ENCODE results near the gene PSMD1.
"Not testable (repeated sequence)": the region's sequence is repeated elsewhere in the genome, so short reads cannot be mapped to it uniquely, and the experiment has no call there.

The PSMD1 gene

DNA sequence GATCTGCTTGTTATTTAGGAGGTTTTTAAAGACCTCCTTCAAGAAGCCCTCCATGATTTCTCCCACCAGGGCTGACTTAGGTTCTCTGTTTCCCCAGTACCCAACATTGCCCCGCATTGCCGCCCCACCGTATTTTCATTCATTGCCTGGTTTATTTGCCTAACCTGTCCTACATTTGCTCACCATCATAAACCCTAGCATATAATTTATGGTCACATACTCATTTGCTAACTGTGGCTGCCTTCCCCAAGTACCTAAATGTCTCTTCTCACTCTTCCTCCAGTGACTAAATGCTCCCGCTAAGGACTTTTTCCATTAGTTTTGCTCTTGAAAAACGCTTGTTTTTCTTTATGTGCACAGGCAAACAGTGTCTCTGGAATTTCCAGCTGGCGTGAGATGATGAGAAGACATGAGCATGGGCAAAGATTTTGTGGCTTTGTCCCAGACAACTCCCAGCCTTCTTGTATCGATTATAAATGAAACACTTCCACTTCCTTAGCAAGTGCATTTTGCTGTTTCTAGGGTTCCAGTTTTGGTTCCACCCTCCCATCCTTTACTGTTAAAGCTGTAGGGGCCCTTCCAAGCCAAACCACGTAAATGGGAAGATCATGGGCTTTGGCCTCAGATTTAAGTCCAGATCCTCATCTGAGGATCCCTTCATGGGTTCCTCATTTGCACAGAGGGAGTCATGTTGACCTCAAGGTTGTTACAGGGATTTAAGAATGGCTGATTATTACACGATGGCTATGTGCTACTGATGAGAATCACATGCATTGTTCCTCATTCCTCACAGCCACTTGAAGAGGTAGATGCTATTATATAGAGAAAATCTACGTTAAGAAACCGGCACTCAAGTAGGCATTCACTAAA, 120.7 kb downstream of the PSMD1 start:
- no peak overlapping the region for H3K4me3 ChIP-seq (ENCODE audit: low read length)
- no peak for DNase-seq (ENCODE audit: low read depth)
- TF ChIP-seq, protein P1, sequence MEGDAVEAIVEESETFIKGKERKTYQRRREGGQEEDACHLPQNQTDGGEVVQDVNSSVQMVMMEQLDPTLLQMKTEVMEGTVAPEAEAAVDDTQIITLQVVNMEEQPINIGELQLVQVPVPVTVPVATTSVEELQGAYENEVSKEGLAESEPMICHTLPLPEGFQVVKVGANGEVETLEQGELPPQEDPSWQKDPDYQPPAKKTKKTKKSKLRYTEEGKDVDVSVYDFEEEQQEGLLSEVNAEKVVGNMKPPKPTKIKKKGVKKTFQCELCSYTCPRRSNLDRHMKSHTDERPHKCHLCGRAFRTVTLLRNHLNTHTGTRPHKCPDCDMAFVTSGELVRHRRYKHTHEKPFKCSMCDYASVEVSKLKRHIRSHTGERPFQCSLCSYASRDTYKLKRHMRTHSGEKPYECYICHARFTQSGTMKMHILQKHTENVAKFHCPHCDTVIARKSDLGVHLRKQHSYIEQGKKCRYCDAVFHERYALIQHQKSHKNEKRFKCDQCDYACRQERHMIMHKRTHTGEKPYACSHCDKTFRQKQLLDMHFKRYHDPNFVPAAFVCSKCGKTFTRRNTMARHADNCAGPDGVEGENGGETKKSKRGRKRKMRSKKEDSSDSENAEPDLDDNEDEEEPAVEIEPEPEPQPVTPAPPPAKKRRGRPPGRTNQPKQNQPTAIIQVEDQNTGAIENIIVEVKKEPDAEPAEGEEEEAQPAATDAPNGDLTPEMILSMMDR (conservative IDR thresholded peaks at IDR 0.05; ENCODE audit: low read depth, low read length) = no peak

DNA sequence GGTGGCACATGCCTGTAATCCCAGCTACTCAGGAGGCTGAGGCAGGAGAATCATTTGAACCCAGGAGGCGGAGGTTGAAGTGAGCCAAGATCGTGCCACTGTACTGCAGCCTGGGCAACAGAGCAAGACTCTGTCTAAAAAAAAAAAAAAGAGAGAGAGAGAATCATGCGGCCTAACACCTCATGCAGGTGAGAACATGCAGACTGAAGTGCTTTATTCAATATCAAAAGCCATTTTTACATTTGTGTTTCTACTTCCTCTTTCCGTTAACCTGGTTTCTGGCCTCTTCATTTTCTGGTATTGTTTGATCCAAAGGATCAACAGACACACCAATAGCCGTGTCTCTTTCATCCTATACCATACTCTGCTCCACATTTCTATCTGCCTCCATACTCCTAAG, 122.1 kb downstream of the PSMD1 start:
- H3K4me3 ChIP-seq (ENCODE audit: low read length); DNase-seq (ENCODE audit: low read depth): not testable (repeated sequence)

DNA sequence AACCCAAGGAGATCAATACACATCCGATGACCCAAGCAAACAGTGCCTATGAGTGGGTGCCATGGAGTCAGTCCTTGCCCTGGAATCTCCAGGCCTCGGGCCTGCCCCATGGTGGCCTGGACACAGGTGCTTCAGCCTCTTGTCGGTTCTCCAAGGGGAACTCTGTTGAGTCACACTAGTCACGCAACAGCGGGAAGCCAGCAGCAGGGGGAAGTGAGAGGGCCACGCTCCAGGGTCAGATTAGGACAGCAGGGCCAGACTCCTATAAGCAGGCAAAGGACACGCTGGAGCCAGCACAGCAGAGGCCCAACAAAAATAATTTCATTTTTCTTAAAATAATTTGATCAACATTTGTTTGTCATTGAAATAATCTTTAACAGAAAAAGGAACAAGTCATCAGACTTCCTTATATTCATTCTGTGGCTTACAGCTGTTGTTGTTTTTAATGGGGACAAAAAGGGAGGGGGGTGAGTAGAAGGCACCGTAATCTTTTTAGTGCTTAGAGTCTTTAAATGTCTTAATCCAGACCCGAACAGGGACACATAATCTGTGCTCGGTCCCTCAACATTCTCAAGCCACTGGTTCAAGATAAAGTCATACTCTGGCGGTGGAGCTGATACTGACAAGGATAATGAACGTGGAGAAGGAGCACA, 125.3 kb downstream of the PSMD1 start:
- TF ChIP-seq, protein P1 (conservative IDR thresholded peaks at IDR 0.05; ENCODE audit: low read depth, low read length) = no peak
- no peak for DNase-seq (ENCODE audit: low read depth)
- no peak overlapping the region for H3K4me3 ChIP-seq (ENCODE audit: low read length)

DNA sequence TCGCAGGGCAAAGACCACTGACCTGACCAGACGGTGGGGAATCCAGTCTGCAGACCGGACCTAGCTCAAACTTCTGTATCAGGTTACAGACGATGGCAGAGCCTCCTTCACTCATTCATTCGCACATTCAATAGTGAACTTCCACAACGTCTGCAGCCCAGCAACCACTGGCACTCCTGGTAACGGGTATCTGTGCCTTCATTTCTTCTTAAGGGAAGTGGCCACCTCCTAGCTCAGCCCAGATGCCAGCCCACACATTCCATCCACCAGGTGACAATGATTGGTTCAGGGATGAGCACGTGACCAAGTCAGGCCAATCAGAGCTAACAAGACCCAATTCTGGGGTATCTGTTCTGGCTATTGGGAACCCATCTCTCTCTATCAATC, 125.8 kb downstream of the PSMD1 start:
- H3K4me3 ChIP-seq (ENCODE audit: low read length) = no peak overlapping the region
- no peak for DNase-seq (ENCODE audit: low read depth)
- TF ChIP-seq, protein P1 (conservative IDR thresholded peaks at IDR 0.05; ENCODE audit: low read depth, low read length) = no peak

DNA sequence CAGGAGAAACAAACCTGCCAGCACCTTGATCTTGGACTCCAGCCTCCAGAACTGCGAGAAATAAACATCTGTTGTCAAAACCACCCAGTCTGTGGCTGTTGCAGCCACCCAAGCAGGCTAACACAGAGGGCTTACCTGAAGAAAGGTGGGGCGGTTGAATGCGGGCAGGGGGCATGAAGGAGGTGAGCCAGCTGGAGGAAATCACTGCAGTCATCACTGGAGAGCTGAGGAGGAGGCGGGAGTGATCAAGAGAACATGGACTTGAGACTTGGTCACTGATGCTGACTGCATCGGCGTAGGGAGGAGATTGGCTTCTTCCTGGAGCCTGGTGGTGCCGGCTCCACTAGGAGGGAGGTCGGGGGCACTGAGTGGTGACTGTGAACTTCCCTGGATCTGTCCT, 127.2 kb downstream of the PSMD1 start:
- no peak overlapping the region for H3K4me3 ChIP-seq (ENCODE audit: low read length)
- no peak for DNase-seq (ENCODE audit: low read depth)
- TF ChIP-seq, protein P1 (conservative IDR thresholded peaks at IDR 0.05; ENCODE audit: low read depth, low read length) = no peak

DNA sequence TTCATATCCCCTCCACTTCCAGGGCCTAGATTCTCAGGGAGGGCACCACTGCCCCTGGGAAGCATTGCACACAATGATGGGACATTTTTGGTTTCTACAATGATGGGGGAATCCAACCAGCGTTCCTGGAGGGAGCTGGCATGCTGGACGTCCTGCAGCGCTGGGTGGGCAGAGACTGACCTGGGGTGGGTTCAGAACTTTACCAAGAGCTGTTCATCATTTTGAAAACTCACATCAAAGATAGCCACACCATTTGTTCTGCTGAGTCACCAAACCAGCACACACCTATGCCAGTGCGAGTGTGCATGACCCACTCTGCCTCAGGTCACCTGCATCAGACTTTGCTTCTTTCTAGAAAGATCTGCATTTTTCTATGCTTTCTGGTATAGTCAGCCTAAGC, 127.7 kb downstream of the PSMD1 start:
- H3K4me3 ChIP-seq (ENCODE audit: low read length) = no peak overlapping the region
- TF ChIP-seq, protein P1 (conservative IDR thresholded peaks at IDR 0.05; ENCODE audit: low read depth, low read length) = no peak
- no peak for DNase-seq (ENCODE audit: low read depth)

DNA sequence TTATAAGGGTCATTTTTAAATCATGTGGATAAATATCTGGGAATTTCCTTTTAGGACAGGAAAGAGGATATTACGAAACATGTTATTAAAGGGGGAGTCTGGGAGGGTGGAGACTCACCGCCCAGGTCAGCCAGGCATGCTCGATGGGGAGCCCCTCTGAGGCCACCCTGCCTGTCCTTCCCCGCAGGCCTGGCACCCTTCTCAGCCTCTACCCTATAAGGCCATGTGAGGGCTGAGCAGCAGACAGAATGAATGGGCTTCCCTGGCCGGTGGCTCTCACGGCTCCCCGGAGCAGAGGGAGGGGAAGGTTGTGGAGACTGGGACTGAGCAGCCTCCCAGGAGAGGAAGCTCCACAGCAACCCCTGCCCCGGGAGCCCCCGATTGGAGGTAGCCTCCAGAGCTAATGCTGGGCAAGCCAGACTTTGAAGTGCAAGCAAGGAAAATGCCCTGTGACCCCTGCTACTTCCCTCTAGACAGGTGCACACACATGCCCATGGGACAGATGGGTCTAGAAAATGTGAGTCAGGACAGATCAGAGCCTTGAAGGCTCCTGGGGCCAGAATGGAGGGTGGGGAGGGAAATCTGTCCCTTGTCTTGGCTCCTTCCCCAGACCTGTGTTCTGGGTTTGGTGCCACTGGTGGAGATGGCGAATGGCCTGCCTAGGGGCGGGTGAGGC, 128.5 kb downstream of the PSMD1 start:
- no peak overlapping the region for H3K4me3 ChIP-seq (ENCODE audit: low read length)

More for the DNA sequence above, 128.5 kb downstream of the PSMD1 start:
- TF ChIP-seq, protein P1 (conservative IDR thresholded peaks at IDR 0.05; ENCODE audit: low read depth, low read length) = no peak
- no peak for DNase-seq (ENCODE audit: low read depth)

Measured in retinal pigment epithelial cell (primary cell).